HEK293 (cell line): ENCODE measurements around the gene COLQ.

Experiments used
- CTCF ChIP-seq: fragments of 450-650 bp; formaldehyde crosslinking; IDR thresholded peaks from 2 replicates; pipeline ENCODE4 v1.5.1; 2016; ENCODE audit warnings: missing biosample characterization, missing genetic modification characterization
- KLF10 ChIP-seq: fragments of 450-650 bp; IDR thresholded peaks from 2 replicates; pipeline ENCODE4 v1.5.1; 2018; ENCODE audit warnings: missing biosample characterization, mild to moderate bottlenecking, missing genetic modification characterization
- PBX3 ChIP-seq: sonication (generic); formaldehyde crosslinking; IDR thresholded peaks from 2 replicates; pipeline ENCODE4 v1.8.1; 2022; ENCODE audit warnings: mild to moderate bottlenecking, moderate library complexity, missing genetic modification reagents
- PRDM1 ChIP-seq: fragments of 450-650 bp; formaldehyde crosslinking; IDR thresholded peaks from 2 replicates; pipeline ENCODE4; 2016; ENCODE audit warnings: missing biosample characterization, missing genetic modification characterization
- SALL2 ChIP-seq: fragments of 450-650 bp; formaldehyde crosslinking; IDR thresholded peaks from 2 replicates; pipeline ENCODE4 v1.5.0; 2017; ENCODE audit warnings: missing biosample characterization, mild to moderate bottlenecking, missing genetic modification characterization, borderline replicate concordance
- TCF7L2 ChIP-seq: IDR thresholded peaks from 2 replicates; pipeline ENCODE4 v1.6.1; 2011; ENCODE audit warnings: low read depth, mild to moderate bottlenecking, inconsistent platforms, low read length, moderate library complexity, borderline replicate concordance
- ZFP3 ChIP-seq: fragments of 450-650 bp; formaldehyde crosslinking; IDR thresholded peaks from 2 replicates; pipeline ENCODE4 v1.5.1; 2016; ENCODE audit warnings: low read depth, missing biosample characterization, missing genetic modification characterization
- ZNF121 ChIP-seq: fragments of 450-650 bp; formaldehyde crosslinking; IDR thresholded peaks from 2 replicates; pipeline ENCODE4 v1.5.1; 2016; ENCODE audit warnings: missing biosample characterization, missing genetic modification characterization
- ZNF184 ChIP-seq: fragments of 450-650 bp; IDR thresholded peaks from 2 replicates; pipeline ENCODE4 v1.5.1; 2018; ENCODE audit warnings: missing biosample characterization, mild to moderate bottlenecking, missing genetic modification characterization
- ZNF274 ChIP-seq, 2 experiments: fragments of 200-500 bp in 1 of 2; fragments of 450-650 bp in 1 of 2; sonication (Bioruptor generic) in 1 of 2; formaldehyde crosslinking in 1 of 2; IDR thresholded peaks; 2 replicates each; pipeline versions ENCODE4 v1.5.1 to v1.6.1; 2014 to 2016; ENCODE audit warnings: borderline replicate concordance in 1 of 2, inconsistent platforms in 1 of 2, low read length in 1 of 2, missing biosample characterization in 1 of 2, missing genetic modification characterization in 1 of 2
- ZNF324 ChIP-seq: fragments of 450-650 bp; formaldehyde crosslinking; IDR thresholded peaks from 2 replicates; pipeline ENCODE4 v1.5.1; 2016; ENCODE audit warnings: missing biosample characterization, missing genetic modification characterization
- ZNF660 ChIP-seq: fragments of 450-650 bp; IDR thresholded peaks from 2 replicates; pipeline ENCODE4 v1.5.1; 2018; ENCODE audit warnings: missing biosample characterization, mild to moderate bottlenecking, missing genetic modification characterization

GRCh38 chr3:15535732-15536131, 14.2 kb upstream of the COLQ start:
- TF ChIP-seq CTCF = no peak
- no peak for TF ChIP-seq ZNF274 (IDR thresholded peaks at IDR 0.05; ENCODE audit: low read length)
- no peak for TF ChIP-seq ZNF274 (tag by site-specific recombination; IDR thresholded peaks at IDR 0.05; ENCODE audit: borderline replicate concordance)
- no peak for TF ChIP-seq SALL2 (tag by site-specific recombination)
- TF ChIP-seq ZNF324 (tag by site-specific recombination) = no peak
- no peak for TF ChIP-seq PRDM1
- TF ChIP-seq PBX3 = no peak
- no peak for TF ChIP-seq ZNF660
- no peak for TF ChIP-seq KLF10 (tag by site-specific recombination)
- no peak for TF ChIP-seq TCF7L2
- no peak for TF ChIP-seq ZFP3 (tag by site-specific recombination)
- TF ChIP-seq ZNF184 (tag by site-specific recombination) = no peak
- no peak for TF ChIP-seq ZNF121 (tag by site-specific recombination)
